Effector CD8-positive, alpha-beta T cell (primary cell): ENCODE data around the gene ATP1B1.

Experiments used
- DNase-seq: peaks from one replicate; lab custom pipeline; 2025; lab: John Stamatoyannopoulos, UW

The ATP1B1 gene

GRCh38 chr1:169094897-169095569, 11.5 kb upstream of the ATP1B1 start:
- DNase-seq: no peak

- DNase-seq: no peak
Measured at GRCh38 chr1:169098380-169098779, 8.1 kb upstream of the ATP1B1 start.

- no peak for DNase-seq
Measured at GRCh38 chr1:169099561-169099960, 6.9 kb upstream of the ATP1B1 start.

GRCh38 chr1:169100208-169100607, 6.3 kb upstream of the ATP1B1 start:
- DNase-seq: no peak

GRCh38 chr1:169100651-169101088, 5.8 kb upstream of the ATP1B1 start:
- DNase-seq: no peak

GRCh38 chr1:169102567-169102966, 3.9 kb upstream of the ATP1B1 start:
- DNase-seq: no peak

GRCh38 chr1:169103002-169103401, 3.5 kb upstream of the ATP1B1 start:
- DNase-seq: no peak

GRCh38 chr1:169103480-169103893, 3.0 kb upstream of the ATP1B1 start:
- no peak for DNase-seq

- DNase-seq: no peak
Measured at GRCh38 chr1:169105087-169105433, 1.4 kb upstream of the ATP1B1 start.

GRCh38 chr1:169105434-169106094, 926 bp upstream of the ATP1B1 start:
- peak; percentile 26 for DNase-seq

GRCh38 chr1:169106921-169107602, 572 bp downstream of the ATP1B1 start:
- no peak for DNase-seq

GRCh38 chr1:169107603-169108208, 1.2 kb downstream of the ATP1B1 start:
- DNase-seq: no peak

GRCh38 chr1:169108223-169108622, 1.7 kb downstream of the ATP1B1 start:
- DNase-seq: no peak

- no peak for DNase-seq
Measured at GRCh38 chr1:169108863-169109560, 2.5 kb downstream of the ATP1B1 start.

GRCh38 chr1:169109561-169110134, 3.2 kb downstream of the ATP1B1 start:
- DNase-seq: no peak

GRCh38 chr1:169110236-169110635, 3.7 kb downstream of the ATP1B1 start:
- DNase-seq: no peak

- no peak for DNase-seq
Measured at GRCh38 chr1:169110689-169111447, 4.4 kb downstream of the ATP1B1 start.

GRCh38 chr1:169111472-169111871, 5.0 kb downstream of the ATP1B1 start:
- no peak for DNase-seq

- DNase-seq: no peak
Measured at GRCh38 chr1:169112241-169112640, 5.8 kb downstream of the ATP1B1 start.

- DNase-seq: no peak
Measured at GRCh38 chr1:169113613-169114119, 7.2 kb downstream of the ATP1B1 start.
